Measurements from ENCODE around the gene SERBP1.
"Not testable (repeated sequence)": the region's sequence is repeated elsewhere in the genome, so short reads cannot be mapped to it uniquely, and the experiment has no call there.

Gene SERBP1

GRCh38 chr1:67430358-67431155, at the start of gene SERBP1:
Gene SERBP1, minus strand, starts transcription at chr1:67430402. Its CDS starts 102 bp downstream, at chr1:67430300.
- peak; percentile 84 to 93 (median 93) for DNase-seq (ENCODE audit: low read depth in 2 of 3, low spot score in 1 of 3)

GRCh38 chr1:67479146-67479891, 49.1 kb upstream of the SERBP1 start:
- peak in 1 of 3 donors; percentile 14 for DNase-seq (ENCODE audit: low read depth in 2 of 3, low spot score in 1 of 3)

- DNase-seq (ENCODE audit: low read depth in 2 of 3, low spot score in 1 of 3), result no peak
These were observed 46.7 kb upstream of the SERBP1 start for GRCh38 chr1:67476906-67477305.

GRCh38 chr1:67476006-67476482, 45.8 kb upstream of the SERBP1 start:
- DNase-seq (ENCODE audit: low read depth in 2 of 3, low spot score in 1 of 3), result no peak

GRCh38 chr1:67472056-67472455, 41.9 kb upstream of the SERBP1 start:
- no peak for DNase-seq (ENCODE audit: low read depth in 2 of 3, low spot score in 1 of 3)

GRCh38 chr1:67469431-67469830, 39.2 kb upstream of the SERBP1 start:
- DNase-seq (ENCODE audit: low read depth in 2 of 3, low spot score in 1 of 3), result no peak

- DNase-seq (ENCODE audit: low read depth in 2 of 3, low spot score in 1 of 3), result no peak
These were observed 38.0 kb upstream of the SERBP1 start for GRCh38 chr1:67468066-67468718.

GRCh38 chr1:67465375-67465774, 35.2 kb upstream of the SERBP1 start:
- no peak for DNase-seq (ENCODE audit: low read depth in 2 of 3, low spot score in 1 of 3)

- DNase-seq (ENCODE audit: low read depth in 2 of 3, low spot score in 1 of 3), result no peak
These were observed 34.5 kb upstream of the SERBP1 start for GRCh38 chr1:67464746-67465145.

GRCh38 chr1:67464058-67464457, 33.9 kb upstream of the SERBP1 start:
- DNase-seq (ENCODE audit: low read depth in 2 of 3, low spot score in 1 of 3), result no peak

- no peak for DNase-seq (ENCODE audit: low read depth in 2 of 3, low spot score in 1 of 3)
These were observed 33.2 kb upstream of the SERBP1 start for GRCh38 chr1:67463298-67463955.

- DNase-seq (ENCODE audit: low read depth in 2 of 3, low spot score in 1 of 3), result no peak
These were observed 30.7 kb upstream of the SERBP1 start for GRCh38 chr1:67460676-67461500.

- no peak for DNase-seq (ENCODE audit: low read depth in 2 of 3, low spot score in 1 of 3)
These were observed 28.9 kb upstream of the SERBP1 start for GRCh38 chr1:67459068-67459467.

- DNase-seq (ENCODE audit: low read depth in 2 of 3, low spot score in 1 of 3), result no peak
These were observed 28.5 kb upstream of the SERBP1 start for GRCh38 chr1:67458663-67459062.

- DNase-seq (ENCODE audit: low read depth in 2 of 3, low spot score in 1 of 3), result no peak
These were observed 27.0 kb upstream of the SERBP1 start for GRCh38 chr1:67457247-67457646.

- no peak for DNase-seq (ENCODE audit: low read depth in 2 of 3, low spot score in 1 of 3)
These were observed 21.6 kb upstream of the SERBP1 start for GRCh38 chr1:67451815-67452214.

- DNase-seq (ENCODE audit: low read depth in 2 of 3, low spot score in 1 of 3), result no peak
These were observed 21.2 kb upstream of the SERBP1 start for GRCh38 chr1:67451356-67451755.

GRCh38 chr1:67446893-67447292, 16.7 kb upstream of the SERBP1 start:
- DNase-seq (ENCODE audit: low read depth in 2 of 3, low spot score in 1 of 3), result no peak

- not testable (repeated sequence) for DNase-seq (ENCODE audit: low read depth in 2 of 3, low spot score in 1 of 3)
These were observed 15.8 kb upstream of the SERBP1 start for GRCh38 chr1:67446014-67446413.

GRCh38 chr1:67441739-67442281, 11.6 kb upstream of the SERBP1 start:
- no peak for DNase-seq (ENCODE audit: low read depth in 2 of 3, low spot score in 1 of 3)
